Measurements from ENCODE around the gene TMEM52B.

DNA sequence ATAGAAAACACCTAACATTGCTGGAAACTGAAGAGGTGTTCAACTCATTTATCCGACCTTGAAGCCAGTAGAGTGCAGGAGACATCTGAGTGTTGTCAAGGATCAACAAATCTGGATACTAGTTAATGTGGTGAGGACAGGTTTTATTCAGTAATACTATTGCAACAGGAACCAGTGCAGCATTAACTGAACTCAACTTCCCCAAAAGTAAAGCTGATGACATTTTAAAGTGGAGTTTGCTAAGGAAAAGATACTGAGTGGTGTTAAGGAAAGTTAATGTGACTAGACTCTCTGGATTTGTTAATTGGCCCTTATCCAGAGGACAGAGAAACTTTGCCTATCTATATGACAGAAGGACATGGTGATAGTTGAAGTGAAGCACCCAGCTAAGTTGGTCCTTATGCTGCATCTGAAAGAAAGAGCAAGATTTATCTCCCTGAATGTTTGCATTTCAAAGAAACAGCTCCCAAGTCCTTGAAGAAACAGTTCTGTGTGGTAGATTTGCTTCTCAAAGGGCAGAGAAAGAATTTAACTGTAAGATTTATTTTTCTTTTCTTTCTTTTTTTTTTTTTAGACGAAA is 47.6 kb upstream of the TMEM52B start:
- TF ChIP-seq, protein P1, sequence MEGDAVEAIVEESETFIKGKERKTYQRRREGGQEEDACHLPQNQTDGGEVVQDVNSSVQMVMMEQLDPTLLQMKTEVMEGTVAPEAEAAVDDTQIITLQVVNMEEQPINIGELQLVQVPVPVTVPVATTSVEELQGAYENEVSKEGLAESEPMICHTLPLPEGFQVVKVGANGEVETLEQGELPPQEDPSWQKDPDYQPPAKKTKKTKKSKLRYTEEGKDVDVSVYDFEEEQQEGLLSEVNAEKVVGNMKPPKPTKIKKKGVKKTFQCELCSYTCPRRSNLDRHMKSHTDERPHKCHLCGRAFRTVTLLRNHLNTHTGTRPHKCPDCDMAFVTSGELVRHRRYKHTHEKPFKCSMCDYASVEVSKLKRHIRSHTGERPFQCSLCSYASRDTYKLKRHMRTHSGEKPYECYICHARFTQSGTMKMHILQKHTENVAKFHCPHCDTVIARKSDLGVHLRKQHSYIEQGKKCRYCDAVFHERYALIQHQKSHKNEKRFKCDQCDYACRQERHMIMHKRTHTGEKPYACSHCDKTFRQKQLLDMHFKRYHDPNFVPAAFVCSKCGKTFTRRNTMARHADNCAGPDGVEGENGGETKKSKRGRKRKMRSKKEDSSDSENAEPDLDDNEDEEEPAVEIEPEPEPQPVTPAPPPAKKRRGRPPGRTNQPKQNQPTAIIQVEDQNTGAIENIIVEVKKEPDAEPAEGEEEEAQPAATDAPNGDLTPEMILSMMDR (IDR thresholded peaks at IDR 0.05), result no peak
- TF ChIP-seq POLR2A (IDR thresholded peaks at IDR 0.05), result no peak
